ENCODE data around the gene LOXL4.

The LOXL4 gene

DNA sequence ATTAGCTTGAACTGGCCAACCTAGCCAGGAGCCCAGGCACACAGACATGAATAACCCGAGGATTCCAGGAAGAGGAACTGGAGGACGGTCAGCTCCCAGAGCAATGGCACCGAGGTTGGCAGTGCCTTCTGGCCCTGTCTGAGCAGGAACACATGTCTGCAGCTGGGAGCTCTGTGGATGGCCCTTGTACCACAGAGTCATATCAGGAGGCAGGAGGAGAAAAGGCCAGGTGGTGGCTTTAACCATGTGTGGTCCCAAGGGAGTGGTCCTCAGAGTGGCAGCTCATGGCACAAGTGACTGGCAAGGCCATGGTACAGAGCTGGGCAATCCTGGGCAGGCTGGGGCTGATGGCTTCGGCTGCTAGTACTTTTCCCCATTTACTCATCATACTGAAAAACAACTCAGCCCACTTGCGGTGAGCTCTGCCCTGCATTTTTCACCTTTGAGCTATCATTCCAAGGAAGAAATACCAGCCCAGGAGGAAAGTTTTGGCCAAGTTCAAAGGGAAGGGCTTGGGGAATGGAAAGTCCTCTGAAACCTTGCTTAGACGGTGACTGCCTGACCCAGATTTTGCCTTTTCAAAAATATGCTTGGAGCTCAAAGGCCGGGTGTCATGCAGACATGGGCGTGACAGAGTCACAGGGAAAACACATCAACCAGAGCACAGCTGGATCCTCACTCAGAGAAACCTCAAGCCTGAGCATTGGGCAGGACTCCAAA, 25.7 kb upstream of the LOXL4 start:
- no peak for DNase-seq
- in situ Hi-C loops (cut with HindIII; ENCODE audit: low pct_ligation_motif_present, low sequenced_read_pairs): no loop called here
- Histone ChIP-seq H3K27me3 (replicated peaks) (peaks cover 5% of the 10 kb centered on the region), H3K27ac (no peak overlapping the region), H3K4me3 (ENCODE audit: low read depth, low read length) (no peak overlapping the region), H3K36me3 (replicated peaks) (no peaks in the 10 kb centered on the region)
- TF ChIP-seq, protein P1, sequence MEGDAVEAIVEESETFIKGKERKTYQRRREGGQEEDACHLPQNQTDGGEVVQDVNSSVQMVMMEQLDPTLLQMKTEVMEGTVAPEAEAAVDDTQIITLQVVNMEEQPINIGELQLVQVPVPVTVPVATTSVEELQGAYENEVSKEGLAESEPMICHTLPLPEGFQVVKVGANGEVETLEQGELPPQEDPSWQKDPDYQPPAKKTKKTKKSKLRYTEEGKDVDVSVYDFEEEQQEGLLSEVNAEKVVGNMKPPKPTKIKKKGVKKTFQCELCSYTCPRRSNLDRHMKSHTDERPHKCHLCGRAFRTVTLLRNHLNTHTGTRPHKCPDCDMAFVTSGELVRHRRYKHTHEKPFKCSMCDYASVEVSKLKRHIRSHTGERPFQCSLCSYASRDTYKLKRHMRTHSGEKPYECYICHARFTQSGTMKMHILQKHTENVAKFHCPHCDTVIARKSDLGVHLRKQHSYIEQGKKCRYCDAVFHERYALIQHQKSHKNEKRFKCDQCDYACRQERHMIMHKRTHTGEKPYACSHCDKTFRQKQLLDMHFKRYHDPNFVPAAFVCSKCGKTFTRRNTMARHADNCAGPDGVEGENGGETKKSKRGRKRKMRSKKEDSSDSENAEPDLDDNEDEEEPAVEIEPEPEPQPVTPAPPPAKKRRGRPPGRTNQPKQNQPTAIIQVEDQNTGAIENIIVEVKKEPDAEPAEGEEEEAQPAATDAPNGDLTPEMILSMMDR (IDR thresholded peaks at IDR 0.05; ENCODE audit: low read depth, low read length, missing control alignments): no peak

DNA sequence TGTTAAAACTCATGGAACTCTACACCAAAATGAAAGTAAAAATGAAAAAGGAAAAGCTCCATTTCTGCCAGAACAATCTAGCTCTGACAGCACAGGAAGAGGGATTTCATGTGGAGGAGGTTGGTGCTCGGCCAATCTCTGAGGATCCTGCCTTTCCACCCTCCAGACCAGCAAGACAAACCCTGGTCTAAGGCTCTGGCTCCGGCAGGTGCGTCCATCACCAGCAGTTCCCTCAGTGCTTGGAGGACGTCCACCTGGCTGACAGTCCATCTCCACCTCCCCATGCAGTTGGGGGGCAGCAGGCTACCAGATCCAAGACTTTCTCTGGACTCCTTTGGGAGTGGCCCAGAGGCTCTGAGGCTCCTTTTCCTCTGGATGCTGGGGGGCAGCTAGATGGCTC, 25.0 kb upstream of the LOXL4 start:
- Histone ChIP-seq H3K36me3 (replicated peaks) (no peaks in the 10 kb centered on the region), H3K27me3 (replicated peaks) (peaks cover 5% of the 10 kb centered on the region), H3K4me3 (ENCODE audit: low read depth, low read length) (no peak overlapping the region), H3K27ac (no peak overlapping the region)
- in situ Hi-C loops (cut with HindIII; ENCODE audit: low pct_ligation_motif_present, low sequenced_read_pairs): no loop called here
- DNase-seq: no peak
- TF ChIP-seq, protein P1 (IDR thresholded peaks at IDR 0.05; ENCODE audit: low read depth, low read length, missing control alignments): no peak

DNA sequence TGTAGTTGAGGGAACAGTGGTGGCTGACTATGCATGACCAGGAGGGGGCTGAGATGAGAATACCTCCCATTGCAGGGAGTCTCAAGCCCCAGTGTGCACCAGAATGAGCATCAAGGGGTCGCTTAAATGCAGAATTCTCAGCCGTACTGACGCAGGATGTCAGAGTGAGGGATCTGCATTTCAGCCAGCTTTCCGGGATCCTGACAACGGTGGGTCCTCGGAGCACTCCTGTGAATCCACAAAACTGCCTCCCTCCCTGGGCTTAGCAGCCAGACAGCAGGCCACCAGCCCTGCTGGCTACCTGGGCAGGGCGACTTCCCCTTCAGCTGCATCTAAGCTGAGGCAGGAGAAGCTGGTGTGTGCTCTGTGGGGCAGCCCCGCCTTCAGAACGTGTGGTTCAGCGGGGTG, 21.8 kb upstream of the LOXL4 start:
- TF ChIP-seq, protein P1 (IDR thresholded peaks at IDR 0.05; ENCODE audit: low read depth, low read length, missing control alignments): peak; percentile 5
- no peaks in the 10 kb centered on the region for H3K36me3 ChIP-seq (replicated peaks)
- DNase-seq: no peak
- in situ Hi-C loops (cut with HindIII; ENCODE audit: low pct_ligation_motif_present, low sequenced_read_pairs): no loop called here
- peaks cover 5% of the 10 kb centered on the region for H3K27me3 ChIP-seq (replicated peaks)
- H3K27ac ChIP-seq: no peak overlapping the region
- no peak overlapping the region for H3K4me3 ChIP-seq (ENCODE audit: low read depth, low read length)

DNA sequence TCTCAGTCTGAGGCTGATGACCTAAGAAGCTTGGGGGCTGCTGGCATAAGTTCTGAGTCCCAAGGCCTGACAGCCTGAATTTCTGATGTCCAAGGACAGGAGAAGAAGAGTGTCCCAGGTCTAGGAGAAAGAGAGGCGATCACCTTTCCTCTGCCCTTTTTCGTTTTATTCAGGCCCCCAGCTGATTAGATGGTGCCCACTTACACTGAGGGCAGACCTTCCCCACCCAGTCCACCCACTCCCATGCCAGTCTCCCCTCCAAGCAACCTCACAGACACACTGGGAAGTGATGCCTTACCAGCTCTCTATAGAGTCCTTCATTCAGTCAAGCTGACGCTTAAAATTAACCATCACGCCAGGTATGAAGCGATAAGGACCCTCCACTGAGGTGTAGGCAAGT, 19.3 kb upstream of the LOXL4 start:
- H3K36me3 ChIP-seq (replicated peaks): no peaks in the 10 kb centered on the region
- no peak overlapping the region for H3K27ac ChIP-seq
- no peak overlapping the region for H3K4me3 ChIP-seq (ENCODE audit: low read depth, low read length)
- TF ChIP-seq, protein P1 (IDR thresholded peaks at IDR 0.05; ENCODE audit: low read depth, low read length, missing control alignments): no peak
- H3K27me3 ChIP-seq (replicated peaks): peaks cover 4% of the 10 kb centered on the region
- in situ Hi-C loops (cut with HindIII; ENCODE audit: low pct_ligation_motif_present, low sequenced_read_pairs): no loop called here
- no peak for DNase-seq

DNA sequence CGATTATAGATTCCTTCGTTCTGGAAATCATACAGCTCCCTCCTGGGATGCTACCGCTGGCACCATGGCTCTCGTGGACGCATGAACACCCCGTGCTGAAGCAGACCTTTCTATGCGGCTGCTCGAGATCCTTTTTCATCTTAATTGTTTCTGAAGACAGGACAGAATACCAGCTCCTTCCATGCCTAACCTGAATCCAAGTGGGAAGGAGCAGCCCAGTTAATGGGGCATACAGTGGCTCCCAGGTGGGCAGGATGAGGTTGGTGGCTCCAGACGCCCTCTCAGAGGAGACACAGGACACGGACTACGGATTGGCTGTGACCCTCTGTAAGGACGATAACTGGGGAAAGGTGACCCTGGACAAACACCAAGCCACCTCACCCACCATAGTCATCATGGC, 18.4 kb upstream of the LOXL4 start:
- Histone ChIP-seq H3K4me3 (ENCODE audit: low read depth, low read length) (no peak overlapping the region), H3K27me3 (replicated peaks) (peaks cover 4% of the 10 kb centered on the region), H3K36me3 (replicated peaks) (no peaks in the 10 kb centered on the region), H3K27ac (no peak overlapping the region)
- in situ Hi-C loops (cut with HindIII; ENCODE audit: low pct_ligation_motif_present, low sequenced_read_pairs): no loop called here
- TF ChIP-seq, protein P1 (IDR thresholded peaks at IDR 0.05; ENCODE audit: low read depth, low read length, missing control alignments): no peak
- DNase-seq: no peak

DNA sequence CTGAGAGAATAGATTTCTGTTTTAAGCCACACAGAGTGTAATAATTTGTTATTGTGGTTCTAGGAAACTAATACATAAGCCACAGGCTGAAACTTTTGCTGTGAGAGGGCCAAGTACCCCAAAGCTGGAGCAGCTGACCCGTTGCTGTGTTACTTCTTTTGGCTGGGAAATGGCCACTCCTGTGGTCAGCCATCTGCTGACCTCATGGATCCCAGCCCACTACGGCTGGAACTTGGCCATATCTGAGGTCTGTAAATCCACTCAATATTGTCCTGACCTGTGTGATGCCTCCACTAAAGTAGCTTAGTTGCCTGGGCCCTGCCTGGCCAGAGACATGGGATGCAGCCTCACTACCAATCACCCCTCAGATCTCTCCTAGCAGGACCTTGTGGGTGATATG, 17.4 kb upstream of the LOXL4 start:
- H3K27me3 ChIP-seq (replicated peaks): peaks cover 7% of the 10 kb centered on the region
- in situ Hi-C loops (cut with HindIII; ENCODE audit: low pct_ligation_motif_present, low sequenced_read_pairs): no loop called here
- no peak for DNase-seq
- no peak overlapping the region for H3K27ac ChIP-seq
- H3K4me3 ChIP-seq (ENCODE audit: low read depth, low read length): no peak overlapping the region
- TF ChIP-seq, protein P1 (IDR thresholded peaks at IDR 0.05; ENCODE audit: low read depth, low read length, missing control alignments): no peak
- H3K36me3 ChIP-seq (replicated peaks): no peaks in the 10 kb centered on the region
